Liver (tissue), 9 donors: ENCODE data around the gene TM9SF3. TPM values are rescaled to one million over a fixed set of nuclear protein-coding genes. Genes with fewer than 3 reads are reported as not detected.

Experiments used
- DNase-seq: peaks from one replicate; pipeline ENCODE4 v3.0.0-alpha.2; 2017; ENCODE audit warnings: low spot score
- H3K27ac ChIP-seq, 2 donors: one replicate each; pipeline ENCODE4 v1.7.0; 2013; ENCODE audit warnings: inconsistent platforms in 2 of 2, low read length in 2 of 2, control low read depth in 1 of 2, low read depth in 1 of 2, mild to moderate bottlenecking in 1 of 2
- H3K27me3 ChIP-seq, 4 donors: one replicate each; pipeline versions ENCODE4 v1.6.1 to v1.7.0; 2013; ENCODE audit warnings: low read length in 3 of 4, inconsistent platforms in 1 of 4, mild to moderate bottlenecking in 1 of 4, moderate library complexity in 1 of 4; ENCODE audit not compliant: control insufficient read depth in 4 of 4, insufficient read depth in 4 of 4
- H3K36me3 ChIP-seq, 4 donors: one replicate each; pipeline versions ENCODE4 v1.6.1 to v1.7.0; 2013; ENCODE audit warnings: low read length in 3 of 4, mild to moderate bottlenecking in 3 of 4, low read depth in 1 of 4, moderate library complexity in 1 of 4; ENCODE audit not compliant: control insufficient read depth in 4 of 4, insufficient read depth in 3 of 4
- H3K4me1 ChIP-seq, 4 donors: one replicate each; pipeline versions ENCODE4 v1.6.1 to v1.7.0; 2013; ENCODE audit warnings: low read length in 3 of 4, mild to moderate bottlenecking in 3 of 4, moderate library complexity in 1 of 4; ENCODE audit not compliant: control insufficient read depth in 4 of 4, insufficient read depth in 4 of 4
- H3K4me3 ChIP-seq, 3 donors: one replicate each; pipeline versions ENCODE4 v1.6.1 to v1.7.0; 2013; ENCODE audit warnings: low read length in 3 of 3, control low read depth in 1 of 3, low read depth in 1 of 3, mild to moderate bottlenecking in 1 of 3
- H3K9ac ChIP-seq, 2 donors: one replicate each; pipeline ENCODE4 v1.7.0; 2013; ENCODE audit warnings: low read length in 2 of 2, mild to moderate bottlenecking in 2 of 2, moderate library complexity in 2 of 2, control low read depth in 1 of 2, low read depth in 1 of 2
- H3K9me3 ChIP-seq, 4 donors: one replicate each; pipeline versions ENCODE4 v1.6.1 to v1.7.0; 2013; ENCODE audit warnings: low read length in 3 of 4; ENCODE audit not compliant: control insufficient read depth in 4 of 4
- EGR1 ChIP-seq, 2 donors: IDR thresholded peaks; 2 replicates each; pipeline ENCODE4 v1.6.1; 2016 to 2018; ENCODE audit warnings: antibody characterized with exemption in 2 of 2, low read depth in 2 of 2
- FOXA1 ChIP-seq: IDR thresholded peaks from 2 replicates; pipeline ENCODE4 v1.6.1; 2016; ENCODE audit warnings: antibody characterized with exemption
- FOXA2 ChIP-seq: IDR thresholded peaks from 2 replicates; pipeline ENCODE4 v1.6.1; 2016; ENCODE audit warnings: antibody characterized with exemption
- GABPA ChIP-seq, 2 donors: IDR thresholded peaks in 1 of 2; conservative IDR thresholded peaks in 1 of 2; 2 replicates each; pipeline ENCODE4 v1.6.1; 2016; ENCODE audit warnings: antibody characterized with exemption in 2 of 2, mild to moderate bottlenecking in 1 of 2, moderate library complexity in 1 of 2
- HNF4A ChIP-seq, 2 donors: conservative IDR thresholded peaks; 2 replicates each; pipeline ENCODE4 v1.6.1; 2016; ENCODE audit warnings: antibody characterized with exemption in 2 of 2, mild to moderate bottlenecking in 2 of 2
- HNF4G ChIP-seq: IDR thresholded peaks from 2 replicates; pipeline ENCODE4 v1.6.1; 2016; ENCODE audit warnings: antibody characterized with exemption
- JUND ChIP-seq, 2 donors: IDR thresholded peaks; 2 replicates each; pipeline ENCODE4 v1.6.1; 2016; ENCODE audit warnings: antibody characterized with exemption in 2 of 2
- NR2F2 ChIP-seq: IDR thresholded peaks from 2 replicates; pipeline ENCODE4 v1.6.1; 2016; ENCODE audit warnings: antibody characterized with exemption
- RAD21 ChIP-seq, 2 donors: IDR thresholded peaks; 2 replicates each; pipeline ENCODE4 v1.6.1; 2016; ENCODE audit warnings: antibody characterized with exemption in 2 of 2, mild to moderate bottlenecking in 2 of 2
- RXRA ChIP-seq, 2 donors: IDR thresholded peaks; 2 replicates each; pipeline ENCODE4 v1.6.1; 2017 to 2018; ENCODE audit warnings: antibody characterized with exemption in 2 of 2, mild to moderate bottlenecking in 1 of 2
- SP1 ChIP-seq: IDR thresholded peaks from 2 replicates; pipeline ENCODE4 v1.6.1; 2018; ENCODE audit warnings: antibody characterized with exemption, mild to moderate bottlenecking
- TAF1 ChIP-seq: conservative IDR thresholded peaks from 2 replicates; pipeline ENCODE4 v1.6.1; 2016; ENCODE audit warnings: antibody characterized with exemption, mild to moderate bottlenecking
- YY1 ChIP-seq: IDR thresholded peaks from 2 replicates; pipeline ENCODE4 v1.6.1; 2016; ENCODE audit warnings: antibody characterized with exemption, mild to moderate bottlenecking
- WGBS: extraction: QIAGEN DNeasy Blood & Tissue Kit; methylation state at CpG from one replicate; pipeline ENCODE4 v1.1.7; 2013; 5-methylcytosine and 5-hydroxymethylcytosine counted together
- polyA plus RNA-seq, 2 donors: library from polyadenylated mRNA; stranded (reverse) in 1 of 2; unstranded in 1 of 2; fragments of 200-250 nt in 1 of 2; fragments of >200 nt in 1 of 2; fragmentation: Nextera tagmentation in 1 of 2; extraction: Ambion mirVana in 1 of 2; gene quantifications; one replicate each; pipeline versions ENCODE4 v1.2.1 to v1.2.3, GENCODE V29; 2013 to 2015
- total RNA-seq, 2 donors: library from RNA; depleted of rRNA; stranded (reverse); fragments of >200 nt; gene quantifications; one replicate each; pipeline ENCODE4 v1.2.3, GENCODE V29; 2014
- TF ChIP-seq, protein P1 (sequence below): IDR thresholded peaks from 2 replicates; pipeline ENCODE4 v1.6.1; 2016; ENCODE audit warnings: antibody characterized with exemption
- TF ChIP-seq, protein P2 (sequence below): IDR thresholded peaks from 2 replicates; pipeline ENCODE4 v1.6.1; 2016; ENCODE audit warnings: antibody characterized with exemption, mild to moderate bottlenecking
- TF ChIP-seq, protein P3 (sequence below): fragments of 150-350 bp; IDR thresholded peaks from 2 replicates; pipeline ENCODE4 v1.5.1; 2017; ENCODE audit warnings: improper control_type of control experiment, low read depth, low read length; ENCODE audit not compliant: missing input control
- TF ChIP-seq, protein P4 (sequence below): IDR thresholded peaks from 2 replicates; pipeline ENCODE4 v1.6.1; 2016; ENCODE audit warnings: antibody characterized with exemption
- TF ChIP-seq, protein P5 (sequence below): IDR thresholded peaks from 2 replicates; pipeline ENCODE4 v1.6.1; 2016; ENCODE audit warnings: antibody characterized with exemption
- donor health status: healthy.
- donor health status: healthy.
- donor health status: healthy.
- donor health status: healthy.
- donor health status: healthy.

TM9SF3 gene
- total and polyA plus RNA-seq, 4 donors: 20.5 to 115 (median 55.4) TPM

GRCh38 chr10:96507044-96507443, 79.8 kb downstream of the TM9SF3 start:
- H3K4me1 ChIP-seq: no peaks in the 10 kb centered on the region
- no peak overlapping the region for H3K4me3 ChIP-seq
- WGBS: 80% methylated on average over 2 of the region's 2 CpGs
- no peak for DNase-seq
- no peaks in the 10 kb centered on the region for H3K9me3 ChIP-seq
- TF ChIP-seq NR2F2 (no peak), TAF1 (no peak), FOXA1 (no peak), FOXA2 (no peak), YY1 (no peak), HNF4A (conservative IDR thresholded peaks at IDR 0.05) (no peak), GABPA (IDR thresholded peaks at IDR 0.05 in 1 of 2, conservative IDR thresholded peaks at IDR 0.05 in 1 of 2) (no peak), HNF4G (no peak), JUND (IDR thresholded peaks at IDR 0.05) (no peak), EGR1 (IDR thresholded peaks at IDR 0.05; ENCODE audit: low read depth in 2 of 2) (no peak)
- TF ChIP-seq, protein P1, sequence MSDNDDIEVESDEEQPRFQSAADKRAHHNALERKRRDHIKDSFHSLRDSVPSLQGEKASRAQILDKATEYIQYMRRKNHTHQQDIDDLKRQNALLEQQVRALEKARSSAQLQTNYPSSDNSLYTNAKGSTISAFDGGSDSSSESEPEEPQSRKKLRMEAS: no peak
- TF ChIP-seq, protein P2, sequence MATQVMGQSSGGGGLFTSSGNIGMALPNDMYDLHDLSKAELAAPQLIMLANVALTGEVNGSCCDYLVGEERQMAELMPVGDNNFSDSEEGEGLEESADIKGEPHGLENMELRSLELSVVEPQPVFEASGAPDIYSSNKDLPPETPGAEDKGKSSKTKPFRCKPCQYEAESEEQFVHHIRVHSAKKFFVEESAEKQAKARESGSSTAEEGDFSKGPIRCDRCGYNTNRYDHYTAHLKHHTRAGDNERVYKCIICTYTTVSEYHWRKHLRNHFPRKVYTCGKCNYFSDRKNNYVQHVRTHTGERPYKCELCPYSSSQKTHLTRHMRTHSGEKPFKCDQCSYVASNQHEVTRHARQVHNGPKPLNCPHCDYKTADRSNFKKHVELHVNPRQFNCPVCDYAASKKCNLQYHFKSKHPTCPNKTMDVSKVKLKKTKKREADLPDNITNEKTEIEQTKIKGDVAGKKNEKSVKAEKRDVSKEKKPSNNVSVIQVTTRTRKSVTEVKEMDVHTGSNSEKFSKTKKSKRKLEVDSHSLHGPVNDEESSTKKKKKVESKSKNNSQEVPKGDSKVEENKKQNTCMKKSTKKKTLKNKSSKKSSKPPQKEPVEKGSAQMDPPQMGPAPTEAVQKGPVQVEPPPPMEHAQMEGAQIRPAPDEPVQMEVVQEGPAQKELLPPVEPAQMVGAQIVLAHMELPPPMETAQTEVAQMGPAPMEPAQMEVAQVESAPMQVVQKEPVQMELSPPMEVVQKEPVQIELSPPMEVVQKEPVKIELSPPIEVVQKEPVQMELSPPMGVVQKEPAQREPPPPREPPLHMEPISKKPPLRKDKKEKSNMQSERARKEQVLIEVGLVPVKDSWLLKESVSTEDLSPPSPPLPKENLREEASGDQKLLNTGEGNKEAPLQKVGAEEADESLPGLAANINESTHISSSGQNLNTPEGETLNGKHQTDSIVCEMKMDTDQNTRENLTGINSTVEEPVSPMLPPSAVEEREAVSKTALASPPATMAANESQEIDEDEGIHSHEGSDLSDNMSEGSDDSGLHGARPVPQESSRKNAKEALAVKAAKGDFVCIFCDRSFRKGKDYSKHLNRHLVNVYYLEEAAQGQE: no peak
- no peaks in the 10 kb centered on the region for H3K36me3 ChIP-seq
- no peak overlapping the region for H3K9ac ChIP-seq
- no peak overlapping the region for H3K27ac ChIP-seq
- no peaks in the 10 kb centered on the region for H3K27me3 ChIP-seq

- Histone ChIP-seq H3K4me3 (no peak overlapping the region), H3K4me1 (no peaks in the 10 kb centered on the region), H3K9me3 (no peaks in the 10 kb centered on the region), H3K9ac (no peak overlapping the region), H3K27ac (no peak overlapping the region), H3K36me3 (no peaks in the 10 kb centered on the region), H3K27me3 (no peaks in the 10 kb centered on the region)
- DNase-seq: no peak
- WGBS: 75% methylated on average over 12 of the region's 12 CpGs
- no peak for TF ChIP-seq JUND (IDR thresholded peaks at IDR 0.05)
- TF ChIP-seq TAF1: no peak
- TF ChIP-seq, protein P1: no peak
- TF ChIP-seq NR2F2: no peak
- TF ChIP-seq YY1: no peak
- TF ChIP-seq EGR1 (IDR thresholded peaks at IDR 0.05; ENCODE audit: low read depth in 2 of 2): no peak
- no peak for TF ChIP-seq SP1
- TF ChIP-seq FOXA1: no peak
- TF ChIP-seq, protein P2: no peak
- TF ChIP-seq, protein P3, sequence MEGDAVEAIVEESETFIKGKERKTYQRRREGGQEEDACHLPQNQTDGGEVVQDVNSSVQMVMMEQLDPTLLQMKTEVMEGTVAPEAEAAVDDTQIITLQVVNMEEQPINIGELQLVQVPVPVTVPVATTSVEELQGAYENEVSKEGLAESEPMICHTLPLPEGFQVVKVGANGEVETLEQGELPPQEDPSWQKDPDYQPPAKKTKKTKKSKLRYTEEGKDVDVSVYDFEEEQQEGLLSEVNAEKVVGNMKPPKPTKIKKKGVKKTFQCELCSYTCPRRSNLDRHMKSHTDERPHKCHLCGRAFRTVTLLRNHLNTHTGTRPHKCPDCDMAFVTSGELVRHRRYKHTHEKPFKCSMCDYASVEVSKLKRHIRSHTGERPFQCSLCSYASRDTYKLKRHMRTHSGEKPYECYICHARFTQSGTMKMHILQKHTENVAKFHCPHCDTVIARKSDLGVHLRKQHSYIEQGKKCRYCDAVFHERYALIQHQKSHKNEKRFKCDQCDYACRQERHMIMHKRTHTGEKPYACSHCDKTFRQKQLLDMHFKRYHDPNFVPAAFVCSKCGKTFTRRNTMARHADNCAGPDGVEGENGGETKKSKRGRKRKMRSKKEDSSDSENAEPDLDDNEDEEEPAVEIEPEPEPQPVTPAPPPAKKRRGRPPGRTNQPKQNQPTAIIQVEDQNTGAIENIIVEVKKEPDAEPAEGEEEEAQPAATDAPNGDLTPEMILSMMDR: no peak
- TF ChIP-seq RXRA (IDR thresholded peaks at IDR 0.05): no peak
- TF ChIP-seq HNF4A (conservative IDR thresholded peaks at IDR 0.05): no peak
- no peak for TF ChIP-seq HNF4G
- TF ChIP-seq, protein P4, sequence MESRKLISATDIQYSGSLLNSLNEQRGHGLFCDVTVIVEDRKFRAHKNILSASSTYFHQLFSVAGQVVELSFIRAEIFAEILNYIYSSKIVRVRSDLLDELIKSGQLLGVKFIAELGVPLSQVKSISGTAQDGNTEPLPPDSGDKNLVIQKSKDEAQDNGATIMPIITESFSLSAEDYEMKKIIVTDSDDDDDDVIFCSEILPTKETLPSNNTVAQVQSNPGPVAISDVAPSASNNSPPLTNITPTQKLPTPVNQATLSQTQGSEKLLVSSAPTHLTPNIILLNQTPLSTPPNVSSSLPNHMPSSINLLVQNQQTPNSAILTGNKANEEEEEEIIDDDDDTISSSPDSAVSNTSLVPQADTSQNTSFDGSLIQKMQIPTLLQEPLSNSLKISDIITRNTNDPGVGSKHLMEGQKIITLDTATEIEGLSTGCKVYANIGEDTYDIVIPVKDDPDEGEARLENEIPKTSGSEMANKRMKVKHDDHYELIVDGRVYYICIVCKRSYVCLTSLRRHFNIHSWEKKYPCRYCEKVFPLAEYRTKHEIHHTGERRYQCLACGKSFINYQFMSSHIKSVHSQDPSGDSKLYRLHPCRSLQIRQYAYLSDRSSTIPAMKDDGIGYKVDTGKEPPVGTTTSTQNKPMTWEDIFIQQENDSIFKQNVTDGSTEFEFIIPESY: no peak
- no peak for TF ChIP-seq RAD21 (IDR thresholded peaks at IDR 0.05)
- TF ChIP-seq, protein P5, sequence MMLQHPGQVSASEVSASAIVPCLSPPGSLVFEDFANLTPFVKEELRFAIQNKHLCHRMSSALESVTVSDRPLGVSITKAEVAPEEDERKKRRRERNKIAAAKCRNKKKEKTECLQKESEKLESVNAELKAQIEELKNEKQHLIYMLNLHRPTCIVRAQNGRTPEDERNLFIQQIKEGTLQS: no peak
- no peak for TF ChIP-seq FOXA2
- TF ChIP-seq GABPA (IDR thresholded peaks at IDR 0.05 in 1 of 2, conservative IDR thresholded peaks at IDR 0.05 in 1 of 2): no peak
These were observed 81.4 kb downstream of the TM9SF3 start for GRCh38 chr10:96505150-96506136.
